ENCODE results near the gene COL7A1.
A peak's percentile ranks its signal among the peaks of the same experiment; 100 is the strongest.

The COL7A1 gene

GRCh38 chr3:48635222-48636021 lies 40.3 kb upstream of the COL7A1 start, which contains the start of gene SLC26A6:
Gene SLC26A6 (minus strand): TSS chr3:48635461. CDS start chr3:48635393, 68 bp downstream.
- TF ChIP-seq CTCF (IDR thresholded peaks at IDR 0.05; ENCODE audit: low read depth, low read length) = peak; percentile 91

GRCh38 chr3:48634661-48635221 lies 39.6 kb upstream of the COL7A1 start:
- peak; percentile 79 for DNase-seq
- Histone ChIP-seq H3K4me3 (ENCODE audit: low read depth, low read length) (peak overlapping the region; percentile 54), H3K27me3 (ENCODE audit: insufficient read depth, low read depth, severe bottlenecking) (no peaks in the 10 kb centered on the region), H3K27ac (peak overlapping the region; percentile 72), H3K9me3 (ENCODE audit: severe bottlenecking) (no peaks in the 10 kb centered on the region), H3K36me3 (peaks cover 49% of the 10 kb centered on the region)
- no peak for TF ChIP-seq CTCF (IDR thresholded peaks at IDR 0.05; ENCODE audit: low read depth, low read length)

More at GRCh38 chr3:48635222-48636021, 40.3 kb upstream of the COL7A1 start, which contains the start of gene SLC26A6:
- Histone ChIP-seq H3K27me3 (ENCODE audit: insufficient read depth, low read depth, severe bottlenecking) (no peaks in the 10 kb centered on the region), H3K27ac (peak within 1 kb of the TSS; percentile 72), H3K36me3 (peaks cover 54% of the 10 kb centered on the region), H3K9me3 (ENCODE audit: severe bottlenecking) (no peaks in the 10 kb centered on the region), H3K4me3 (ENCODE audit: low read depth, low read length) (peak within 1 kb of the TSS; percentile 54)
- DNase-seq = peak; percentile 98

- TF ChIP-seq CTCF (IDR thresholded peaks at IDR 0.05; ENCODE audit: low read depth, low read length) = no peak
- H3K4me3 ChIP-seq (ENCODE audit: low read depth, low read length) = no peak overlapping the region
- DNase-seq = no peak
- H3K27me3 ChIP-seq (ENCODE audit: insufficient read depth, low read depth, severe bottlenecking) = no peaks in the 10 kb centered on the region
- no peaks in the 10 kb centered on the region for H3K9me3 ChIP-seq (ENCODE audit: severe bottlenecking)
- H3K27ac ChIP-seq = no peak overlapping the region
- peaks cover 43% of the 10 kb centered on the region for H3K36me3 ChIP-seq
Observed at GRCh38 chr3:48633743-48634142, 38.6 kb upstream of the COL7A1 start.

GRCh38 chr3:48633256-48633655 lies 38.1 kb upstream of the COL7A1 start:
- no peak overlapping the region for H3K27ac ChIP-seq
- peaks cover 43% of the 10 kb centered on the region for H3K36me3 ChIP-seq
- H3K4me3 ChIP-seq (ENCODE audit: low read depth, low read length) = no peak overlapping the region
- no peaks in the 10 kb centered on the region for H3K27me3 ChIP-seq (ENCODE audit: insufficient read depth, low read depth, severe bottlenecking)
- DNase-seq = no peak
- TF ChIP-seq CTCF (IDR thresholded peaks at IDR 0.05; ENCODE audit: low read depth, low read length) = no peak
- no peaks in the 10 kb centered on the region for H3K9me3 ChIP-seq (ENCODE audit: severe bottlenecking)

- Histone ChIP-seq H3K27me3 (ENCODE audit: insufficient read depth, low read depth, severe bottlenecking) (no peaks in the 10 kb centered on the region), H3K4me3 (ENCODE audit: low read depth, low read length) (no peak overlapping the region), H3K9me3 (ENCODE audit: severe bottlenecking) (no peaks in the 10 kb centered on the region), H3K36me3 (peaks cover 37% of the 10 kb centered on the region), H3K27ac (no peak overlapping the region)
- DNase-seq = no peak
- TF ChIP-seq CTCF (IDR thresholded peaks at IDR 0.05; ENCODE audit: low read depth, low read length) = no peak
Observed at GRCh38 chr3:48631516-48632448, 36.7 kb upstream of the COL7A1 start.

Measured in WERI-Rb-1 (cell line).